NCI-H146 treated with DMSO at 0.1 percent for 48 hours (cell line): Measurements from ENCODE around the gene STAT6.

ENCODE experiments used
- DNase-seq: peaks from one replicate; lab custom pipeline; 2025; ENCODE audit not compliant: unreplicated experiment; lab: John Stamatoyannopoulos, UW

Gene STAT6

GRCh38 chr12:57146961-57147944 lies 36.1 kb upstream of the STAT6 start, which contains the start of gene LRP1-AS:
LRP1-AS (minus strand) TSS chr12:57147619.
- DNase-seq, result no peak

DNA sequence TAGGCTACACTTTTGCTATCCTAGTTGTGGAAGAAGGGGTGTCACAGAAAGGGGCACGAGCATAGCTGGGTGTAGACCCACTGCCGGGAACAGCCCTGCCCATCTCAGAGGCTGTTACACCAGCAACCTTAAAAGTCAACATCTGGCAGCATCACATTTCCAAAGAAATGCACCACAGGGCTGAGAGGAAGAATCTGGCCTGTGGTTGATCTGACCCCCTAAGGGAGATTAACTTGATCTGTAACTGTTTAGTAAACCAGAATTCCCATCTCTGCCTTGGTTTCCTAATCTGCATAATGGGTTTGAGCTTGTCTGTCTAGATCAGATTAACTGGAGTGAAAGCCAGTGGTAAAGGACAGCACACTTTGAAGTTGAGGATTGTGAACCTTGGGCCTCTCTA lies 34.9 kb upstream of the STAT6 start:
- no peak for DNase-seq

DNA sequence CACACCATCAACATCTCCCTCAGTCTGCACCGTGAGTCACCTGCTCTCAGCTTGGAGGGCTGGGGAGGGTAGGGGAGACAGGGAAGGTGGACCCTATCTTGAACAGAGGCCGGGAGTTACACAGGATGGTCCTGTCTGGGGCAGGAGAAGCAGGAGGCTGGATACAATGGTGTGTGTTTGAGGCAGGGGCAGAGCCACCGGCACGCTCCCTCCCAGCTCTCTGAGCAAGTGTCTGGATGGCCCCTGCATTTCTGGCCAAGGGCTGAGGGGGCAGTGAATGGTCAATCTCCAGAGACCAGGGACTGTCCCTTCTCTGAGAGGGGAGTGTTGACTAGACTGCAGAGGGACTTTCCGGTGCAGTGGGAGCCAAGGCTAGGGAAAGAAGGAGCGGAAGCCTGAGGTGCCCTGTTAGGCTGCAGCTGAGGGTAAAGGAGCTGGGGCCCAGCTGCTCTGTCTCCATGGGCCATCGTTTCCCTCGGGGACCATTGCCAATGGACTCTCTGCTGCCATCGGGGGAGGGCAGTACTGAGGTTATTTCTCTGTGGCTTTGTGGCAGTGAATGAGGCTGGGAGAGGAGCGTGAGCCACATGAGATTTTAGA lies 34.4 kb upstream of the STAT6 start:
- DNase-seq, result no peak

GRCh38 chr12:57143454-57143853 lies 32.3 kb upstream of the STAT6 start:
- DNase-seq, result no peak

DNA sequence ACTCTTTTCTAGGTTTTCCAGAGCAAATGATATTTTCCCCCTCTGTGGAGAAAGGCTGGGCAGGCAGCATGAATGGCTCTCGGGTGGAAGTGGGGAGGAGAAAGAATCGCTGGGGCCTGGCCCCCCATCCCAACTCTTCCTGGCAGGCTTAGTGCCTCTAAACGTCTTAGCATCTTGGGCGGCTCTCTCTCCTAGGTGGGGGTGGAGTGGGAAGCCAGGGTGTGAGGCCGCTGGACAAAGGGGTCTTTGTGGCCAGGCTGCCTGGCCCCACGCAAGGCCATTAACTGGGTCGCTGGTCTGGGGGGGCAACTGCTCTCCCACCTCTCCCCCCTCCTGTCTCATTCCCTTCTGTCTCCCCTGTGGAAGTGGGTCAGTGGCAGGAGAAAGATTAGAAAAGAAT lies 31.6 kb upstream of the STAT6 start:
- DNase-seq, result no peak

DNA sequence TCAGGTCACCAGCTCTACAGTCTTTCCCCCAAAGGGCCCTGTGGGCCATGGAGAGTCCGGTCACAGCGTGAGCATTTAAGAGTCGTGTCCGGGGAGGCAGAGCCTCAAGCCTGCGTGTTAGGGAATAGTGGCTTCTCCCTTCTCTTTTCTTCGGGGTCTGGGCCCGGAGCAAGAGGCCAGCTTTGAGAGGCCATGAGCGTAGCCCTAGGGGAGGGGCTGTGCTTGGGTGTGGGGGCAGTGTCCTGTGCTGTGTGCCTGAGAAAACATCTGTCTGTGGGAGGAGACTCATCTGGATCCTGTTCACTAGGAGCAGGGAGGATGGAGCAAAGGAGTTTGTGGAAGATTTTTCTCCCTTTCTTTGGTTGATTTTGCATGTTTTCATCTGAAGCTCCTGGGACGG lies 31.0 kb upstream of the STAT6 start:
- no peak for DNase-seq

DNA sequence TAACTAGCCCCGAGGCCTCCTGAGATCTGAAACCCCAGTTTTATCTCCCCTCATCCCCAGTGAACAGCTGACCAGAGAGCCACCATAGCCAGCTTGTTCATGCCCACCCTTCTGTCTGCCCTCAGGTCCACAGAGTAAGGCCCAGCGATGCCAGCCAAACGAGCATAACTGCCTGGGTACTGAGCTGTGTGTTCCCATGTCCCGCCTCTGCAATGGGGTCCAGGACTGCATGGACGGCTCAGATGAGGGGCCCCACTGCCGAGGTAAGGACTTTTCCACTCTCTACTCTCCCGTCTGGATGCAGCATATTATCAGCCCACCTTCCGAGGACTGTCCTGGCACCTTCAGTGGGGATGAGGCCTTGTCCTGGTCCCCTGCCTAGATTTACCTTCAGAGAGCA lies 30.1 kb upstream of the STAT6 start:
- DNase-seq, result no peak

- DNase-seq, result no peak
These were observed 28.9 kb upstream of the STAT6 start for GRCh38 chr12:57139796-57140649.

GRCh38 chr12:57138526-57139272 lies 27.5 kb upstream of the STAT6 start:
- DNase-seq, result no peak

- no peak for DNase-seq
These were observed 24.6 kb upstream of the STAT6 start for GRCh38 chr12:57135527-57136326.

- DNase-seq, result no peak
These were observed 23.8 kb upstream of the STAT6 start for GRCh38 chr12:57134949-57135348.

DNA sequence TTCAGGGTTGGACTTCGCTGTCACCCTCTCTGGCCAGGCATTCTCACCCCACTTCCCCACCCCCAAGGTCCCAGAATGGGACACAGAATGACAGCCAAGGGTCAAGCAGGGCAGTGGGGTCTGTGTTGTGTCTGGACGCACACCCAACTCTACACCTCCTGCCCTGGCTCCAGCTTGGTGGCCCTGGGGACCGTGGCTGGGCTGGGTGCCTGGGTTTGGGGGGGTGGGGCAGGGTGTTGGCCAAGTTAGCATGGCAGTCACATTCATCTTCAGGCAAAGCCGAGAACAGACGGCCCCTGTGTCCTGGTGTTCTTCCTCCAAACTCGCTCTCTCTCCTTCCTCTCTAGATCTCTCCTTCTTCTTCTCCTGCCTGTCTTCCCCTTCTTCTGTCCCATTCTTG lies 22.8 kb upstream of the STAT6 start:
- no peak for DNase-seq

DNA sequence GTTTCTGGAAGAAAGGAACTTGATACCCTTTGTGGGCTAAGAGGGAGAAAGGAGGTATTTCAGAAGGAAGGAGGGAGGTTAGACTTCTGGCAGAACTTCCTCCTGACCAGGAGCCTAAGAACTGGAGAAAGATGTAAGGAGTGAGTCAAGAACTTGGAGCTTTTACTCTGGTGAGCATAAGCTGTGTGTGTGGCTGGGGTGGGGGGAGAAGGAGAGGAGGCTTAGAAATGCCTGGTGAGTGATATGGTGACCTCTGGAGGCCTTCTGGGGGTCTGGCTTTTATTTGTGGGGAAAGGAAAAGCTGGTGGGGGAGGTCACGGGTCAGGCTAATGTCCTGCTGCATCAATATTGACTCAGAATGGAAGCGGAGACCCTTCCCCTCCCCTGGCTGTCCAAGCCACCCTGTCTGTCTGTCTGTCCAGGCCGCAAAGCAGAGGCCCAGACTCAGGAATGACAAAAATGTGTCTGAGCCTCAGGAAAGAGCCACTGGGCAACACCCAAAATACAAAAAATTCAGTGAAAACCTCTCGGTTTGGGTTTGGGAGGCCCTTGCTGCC lies 21.9 kb upstream of the STAT6 start:
- no peak for DNase-seq

GRCh38 chr12:57131896-57132744 lies 21.0 kb upstream of the STAT6 start:
- no peak for DNase-seq

GRCh38 chr12:57130941-57131340 lies 19.8 kb upstream of the STAT6 start:
- no peak for DNase-seq

- DNase-seq, result no peak
These were observed 18.7 kb upstream of the STAT6 start for GRCh38 chr12:57129889-57130288.

GRCh38 chr12:57129321-57129842 lies 18.2 kb upstream of the STAT6 start:
- DNase-seq, result no peak

- DNase-seq, result no peak
These were observed 17.5 kb upstream of the STAT6 start for GRCh38 chr12:57128519-57129247.
